Erythroblast (primary cell): ENCODE results near the gene ZFP36L1.

Experiments used
- GATA1 ChIP-seq: IDR thresholded peaks from 2 replicates; pipeline ENCODE4 v1.6.1; 2011; ENCODE audit warnings: low read depth, mild to moderate bottlenecking, control low read depth, low read length, moderate library complexity
- POLR2A ChIP-seq: IDR thresholded peaks from 2 replicates; pipeline ENCODE4 v1.6.1; 2011; ENCODE audit warnings: mild to moderate bottlenecking, low read length

GRCh38 chr14:68788996-68789820 is 3.7 kb downstream of the ZFP36L1 start:
- TF ChIP-seq POLR2A (peak; percentile 16), GATA1 (no peak)
